Trophoblast cell (in vitro differentiated cells and primary cell): ENCODE data around the gene PTPRM.

Experiments
- DNase-seq, 2 donors: peaks; one replicate each; pipeline ENCODE4 v3.0.0-alpha.2; 2016
- H2AFZ ChIP-seq: 2 replicates; pipeline ENCODE4 v1.6.1; 2013; ENCODE audit warnings: low read length, moderate library complexity, mild to moderate bottlenecking; ENCODE audit not compliant: insufficient read depth, poor library complexity
- H2AK5ac ChIP-seq: 2 replicates; pipeline ENCODE4 v1.6.1; 2013; ENCODE audit warnings: mild to moderate bottlenecking, low read length
- H2BK120ac ChIP-seq: 2 replicates; pipeline ENCODE4 v1.6.1; 2013; ENCODE audit warnings: low read length, mild to moderate bottlenecking, moderate library complexity; ENCODE audit not compliant: insufficient read depth, poor library complexity
- H2BK12ac ChIP-seq: 2 replicates; pipeline ENCODE4 v1.6.1; 2013; ENCODE audit warnings: mild to moderate bottlenecking, low read length, moderate library complexity
- H2BK5ac ChIP-seq: 2 replicates; pipeline ENCODE4 v1.6.1; 2013; ENCODE audit warnings: low read length, low read depth, moderate library complexity, mild to moderate bottlenecking; ENCODE audit not compliant: poor library complexity
- H3K14ac ChIP-seq: 2 replicates; pipeline ENCODE4 v1.6.1; 2013; ENCODE audit warnings: mild to moderate bottlenecking, low read length
- H3K18ac ChIP-seq: 2 replicates; pipeline ENCODE4 v1.6.1; 2013; ENCODE audit warnings: mild to moderate bottlenecking, low read length
- H3K23ac ChIP-seq: 2 replicates; pipeline ENCODE4 v1.6.1; 2013; ENCODE audit warnings: low read length
- H3K27ac ChIP-seq: 2 replicates; pipeline ENCODE4 v1.5.1; 2013; ENCODE audit warnings: low read depth, mild to moderate bottlenecking, inconsistent platforms, low read length, moderate library complexity
- H3K27me3 ChIP-seq: 2 replicates; pipeline ENCODE4 v1.6.1; 2013; ENCODE audit warnings: inconsistent platforms, mild to moderate bottlenecking, low read length, moderate library complexity; ENCODE audit not compliant: insufficient read depth
- H3K36me3 ChIP-seq, 2 experiments: 1 replicate in 1 of 2; 2 replicates in 1 of 2; pipeline ENCODE4 v1.6.1; 2013; ENCODE audit warnings: low read length in 2 of 2, mild to moderate bottlenecking in 2 of 2, moderate library complexity in 1 of 2; ENCODE audit not compliant: insufficient read depth in 2 of 2, control insufficient read depth in 1 of 2
- H3K4ac ChIP-seq: 2 replicates; pipeline ENCODE4 v1.6.1; 2013; ENCODE audit warnings: low read depth, mild to moderate bottlenecking, low read length, moderate library complexity
- H3K4me1 ChIP-seq, 2 experiments: 1 replicate in 1 of 2; 2 replicates in 1 of 2; pipeline ENCODE4 v1.6.1; 2013; ENCODE audit warnings: low read length in 2 of 2, mild to moderate bottlenecking in 2 of 2, moderate library complexity in 1 of 2; ENCODE audit not compliant: insufficient read depth in 2 of 2, control insufficient read depth in 1 of 2
- H3K4me2 ChIP-seq: 2 replicates; pipeline ENCODE4 v1.6.1; 2013; ENCODE audit warnings: inconsistent platforms, mild to moderate bottlenecking, low read length, moderate library complexity
- H3K4me3 ChIP-seq: 2 replicates; pipeline ENCODE4 v1.5.1; 2013; ENCODE audit warnings: mild to moderate bottlenecking, low read depth, low read length, inconsistent platforms
- H3K79me1 ChIP-seq: one replicate; pipeline ENCODE4 v1.6.1; 2013; ENCODE audit warnings: low read length
- H3K79me2 ChIP-seq: 2 replicates; pipeline ENCODE4 v1.6.1; 2013; ENCODE audit warnings: low read length, mild to moderate bottlenecking; ENCODE audit not compliant: control insufficient read depth, insufficient read depth, poor library complexity
- H3K9ac ChIP-seq: 2 replicates; pipeline ENCODE4 v1.6.1; 2013; ENCODE audit warnings: mild to moderate bottlenecking, low read length
- H3K9me3 ChIP-seq: 2 replicates; pipeline ENCODE4 v1.6.1; 2013; ENCODE audit warnings: low read depth, mild to moderate bottlenecking, control low read depth, inconsistent platforms, low read length; ENCODE audit not compliant: insufficient read depth
- H4K12ac ChIP-seq: 2 replicates; pipeline ENCODE4 v1.6.1; 2013; ENCODE audit warnings: low read depth, mild to moderate bottlenecking, low read length, moderate library complexity
- H4K8ac ChIP-seq: 2 replicates; pipeline ENCODE4 v1.6.1; 2013; ENCODE audit warnings: low read depth, mild to moderate bottlenecking, low read length, moderate library complexity
- H4K91ac ChIP-seq: one replicate; pipeline ENCODE4 v1.6.1; 2013; ENCODE audit warnings: low read depth, mild to moderate bottlenecking, low read length, moderate library complexity
- WGBS: extraction: QIAGEN DNeasy Blood & Tissue Kit; methylation state at CpG from one replicate; pipeline ENCODE4 v1.1.7; 2013; ENCODE audit warnings: missing lambda C conversion rate; ENCODE audit not compliant: insufficient read length, insufficient coverage; ENCODE audit errors: extremely low coverage; 5-methylcytosine and 5-hydroxymethylcytosine counted together

Gene PTPRM

DNA sequence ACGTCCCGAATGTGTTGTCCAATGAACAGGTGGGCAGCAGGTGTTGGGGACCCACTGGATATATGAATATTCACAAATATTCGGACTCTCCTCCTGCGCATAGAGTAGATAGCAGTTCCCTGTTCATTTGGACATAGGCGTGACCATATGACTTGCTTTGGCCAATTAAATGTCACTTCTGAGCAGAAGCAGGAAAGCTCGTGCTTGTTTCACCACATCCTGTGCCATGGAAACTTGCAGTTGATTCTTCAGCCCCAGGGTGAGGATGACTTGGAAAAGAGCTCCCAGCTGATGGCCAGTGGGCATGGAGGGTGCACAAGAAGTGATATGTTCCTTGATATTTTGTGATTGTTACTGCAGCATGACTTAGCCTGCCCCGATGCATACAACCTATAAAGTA, 52.6 kb downstream of the PTPRM start:
- no CpG with 5 or more reads among the region's 7 CpGs for WGBS
- peaks cover 8 to 14% of the 10 kb centered on the region in 2 experiments for H3K4me1 ChIP-seq
- no peak overlapping the region for H3K4me3 ChIP-seq
- H2AFZ ChIP-seq: no peak overlapping the region
- peak overlapping the region; percentile 29 for H3K4ac ChIP-seq
- H3K36me3 ChIP-seq: no peaks in the 10 kb centered on the region
- H3K9ac ChIP-seq: no peak overlapping the region
- no peak overlapping the region for H3K18ac ChIP-seq
- H3K79me1 ChIP-seq: peaks cover 5% of the 10 kb centered on the region
- no peak overlapping the region for H3K23ac ChIP-seq
- H3K9me3 ChIP-seq: no peaks in the 10 kb centered on the region
- H4K91ac ChIP-seq: no peak overlapping the region
- no peak overlapping the region for H4K12ac ChIP-seq
- H2AK5ac ChIP-seq: no peak overlapping the region
- H4K8ac ChIP-seq: no peak overlapping the region
- H2BK120ac ChIP-seq: no peak overlapping the region
- H3K79me2 ChIP-seq: peaks cover 7% of the 10 kb centered on the region
- no peaks in the 10 kb centered on the region for H3K27me3 ChIP-seq
- no peak overlapping the region for H3K14ac ChIP-seq
- H3K27ac ChIP-seq: no peak overlapping the region
- no peak overlapping the region for H2BK5ac ChIP-seq
- DNase-seq: no peak
- H2BK12ac ChIP-seq: no peak overlapping the region
- no peak overlapping the region for H3K4me2 ChIP-seq

DNA sequence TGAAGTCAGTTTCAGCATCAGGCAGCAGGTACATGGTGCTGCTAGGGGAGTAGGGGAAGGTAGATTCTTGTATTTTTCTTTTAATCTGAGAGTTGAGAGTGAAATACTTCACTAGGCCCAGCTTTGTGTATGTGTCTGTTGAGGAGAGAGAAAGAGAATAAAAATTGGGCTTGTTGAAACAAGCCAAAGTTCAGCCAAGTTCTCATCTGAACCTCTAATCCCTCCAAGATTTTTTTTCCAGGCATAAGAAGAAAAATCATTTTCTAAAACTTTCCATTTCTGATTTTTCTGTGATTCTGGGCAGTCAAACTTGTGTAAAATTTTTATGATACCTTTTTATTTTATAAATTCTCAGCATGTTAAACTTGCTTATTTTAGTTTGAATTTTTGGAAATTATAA, 55.6 kb downstream of the PTPRM start:
- no peaks in the 10 kb centered on the region for H3K27me3 ChIP-seq
- H3K79me2 ChIP-seq: peaks cover 5% of the 10 kb centered on the region
- no peaks in the 10 kb centered on the region for H3K36me3 ChIP-seq
- peak overlapping the region; percentile 93 for H3K18ac ChIP-seq
- H2BK120ac ChIP-seq: no peak overlapping the region
- H4K8ac ChIP-seq: no peak overlapping the region
- H2AFZ ChIP-seq: no peak overlapping the region
- no peak overlapping the region for H4K91ac ChIP-seq
- no peak overlapping the region for H3K4me2 ChIP-seq
- no peak overlapping the region for H3K4me3 ChIP-seq
- peaks cover 8 to 13% of the 10 kb centered on the region in 2 experiments for H3K4me1 ChIP-seq
- H3K14ac ChIP-seq: peak overlapping the region; percentile 73
- no peaks in the 10 kb centered on the region for H3K9me3 ChIP-seq
- DNase-seq: no peak
- H3K23ac ChIP-seq: no peak overlapping the region
- H4K12ac ChIP-seq: no peak overlapping the region
- H2BK12ac ChIP-seq: no peak overlapping the region
- peak overlapping the region; percentile 49 for H3K4ac ChIP-seq
- no peak overlapping the region for H3K27ac ChIP-seq
- no peak overlapping the region for H2BK5ac ChIP-seq
- no peak overlapping the region for H2AK5ac ChIP-seq
- no peak overlapping the region for H3K9ac ChIP-seq
- H3K79me1 ChIP-seq: peaks cover 3% of the 10 kb centered on the region

DNA sequence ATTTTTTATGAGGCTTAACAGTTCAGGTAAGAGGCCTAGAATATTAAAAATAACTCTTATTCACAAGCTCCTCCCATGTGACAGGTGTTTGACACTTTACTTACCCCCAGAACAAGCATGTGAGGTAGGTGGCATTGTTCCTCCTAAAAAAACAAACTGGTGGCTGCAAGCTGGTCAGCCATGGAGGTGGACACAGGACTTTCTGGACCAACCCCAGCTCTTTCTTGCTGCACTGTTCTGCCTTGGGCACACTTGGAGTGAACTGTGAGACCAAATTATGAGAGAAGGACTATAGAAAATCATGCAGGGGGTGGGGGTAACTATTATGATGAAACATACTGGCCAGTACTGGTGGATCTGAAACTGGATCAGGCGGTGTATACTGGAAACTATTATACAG, 56.6 kb downstream of the PTPRM start:
- no peak overlapping the region for H3K18ac ChIP-seq
- H2AFZ ChIP-seq: no peak overlapping the region
- no peak overlapping the region for H2BK5ac ChIP-seq
- H3K9ac ChIP-seq: no peak overlapping the region
- H3K27me3 ChIP-seq: no peaks in the 10 kb centered on the region
- H3K4me1 ChIP-seq: peaks cover 8 to 13% of the 10 kb centered on the region in 2 experiments
- H3K4me2 ChIP-seq: no peak overlapping the region
- no peaks in the 10 kb centered on the region for H3K9me3 ChIP-seq
- no peak for DNase-seq
- H4K12ac ChIP-seq: no peak overlapping the region
- H4K91ac ChIP-seq: no peak overlapping the region
- H3K23ac ChIP-seq: no peak overlapping the region
- no peak overlapping the region for H3K27ac ChIP-seq
- H2AK5ac ChIP-seq: no peak overlapping the region
- no peak overlapping the region for H4K8ac ChIP-seq
- no peak overlapping the region for H3K4ac ChIP-seq
- no peak overlapping the region for H3K14ac ChIP-seq
- H2BK120ac ChIP-seq: no peak overlapping the region
- no peak overlapping the region for H3K4me3 ChIP-seq
- H2BK12ac ChIP-seq: no peak overlapping the region
- H3K36me3 ChIP-seq: no peaks in the 10 kb centered on the region
- H3K79me1 ChIP-seq: peaks cover 3% of the 10 kb centered on the region
- no CpG with 5 or more reads among the region's 1 CpG for WGBS
- peaks cover 5% of the 10 kb centered on the region for H3K79me2 ChIP-seq

DNA sequence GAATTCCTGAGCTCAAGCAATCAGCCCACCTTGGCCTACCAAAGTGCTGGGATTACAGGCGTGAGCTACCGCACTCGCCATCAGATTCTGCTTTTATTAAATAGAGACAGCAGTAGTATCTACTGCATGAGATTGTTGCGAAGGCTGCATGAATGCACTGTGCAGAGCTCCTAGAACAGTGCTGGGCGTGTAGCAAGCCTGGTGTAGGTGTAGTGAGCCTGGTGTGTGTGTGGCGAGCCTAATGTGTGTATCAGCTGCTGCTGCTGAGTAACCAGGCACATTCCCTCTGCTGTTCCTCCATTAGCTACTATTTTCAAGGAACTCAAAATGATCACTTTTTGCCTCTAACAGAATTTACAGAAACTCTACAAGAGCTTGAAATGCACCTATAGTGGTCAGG, 57.6 kb downstream of the PTPRM start:
- H3K9ac ChIP-seq: no peak overlapping the region
- no peak overlapping the region for H2BK5ac ChIP-seq
- no peak overlapping the region for H3K4ac ChIP-seq
- no peak overlapping the region for H2AK5ac ChIP-seq
- no peaks in the 10 kb centered on the region for H3K36me3 ChIP-seq
- H3K79me1 ChIP-seq: peaks cover 3% of the 10 kb centered on the region
- H3K18ac ChIP-seq: peak overlapping the region; percentile 24
- no peak overlapping the region for H4K12ac ChIP-seq
- H3K27ac ChIP-seq: no peak overlapping the region
- no peak overlapping the region for H2AFZ ChIP-seq
- no peak overlapping the region for H2BK12ac ChIP-seq
- peaks cover 5% of the 10 kb centered on the region for H3K79me2 ChIP-seq
- H3K27me3 ChIP-seq: no peaks in the 10 kb centered on the region
- no peak overlapping the region for H3K23ac ChIP-seq
- no peaks in the 10 kb centered on the region for H3K9me3 ChIP-seq
- H4K91ac ChIP-seq: no peak overlapping the region
- peaks cover 8 to 11% of the 10 kb centered on the region in 2 experiments for H3K4me1 ChIP-seq
- no peak overlapping the region for H3K4me3 ChIP-seq
- no peak overlapping the region for H2BK120ac ChIP-seq
- WGBS: no CpG with 5 or more reads among the region's 6 CpGs
- H3K14ac ChIP-seq: no peak overlapping the region
- H3K4me2 ChIP-seq: no peak overlapping the region
- H4K8ac ChIP-seq: no peak overlapping the region
- DNase-seq: no peak
